Duodenal mucosa (tissue), 2 donors: ENCODE measurements around the gene ADD3.

Experiments used
- H3K27ac ChIP-seq: one replicate; pipeline ENCODE4 v1.7.0; 2013; ENCODE audit warnings: low read depth, low read length
- H3K27me3 ChIP-seq, 2 donors: one replicate each; pipeline ENCODE4 v1.7.0; 2013; ENCODE audit warnings: low read length in 2 of 2, control low read depth in 1 of 2; ENCODE audit not compliant: insufficient read depth in 2 of 2, control insufficient read depth in 1 of 2
- H3K36me3 ChIP-seq, 2 donors: one replicate each; pipeline ENCODE4 v1.7.0; 2013; ENCODE audit warnings: low read length in 2 of 2, control low read depth in 1 of 2; ENCODE audit not compliant: insufficient read depth in 2 of 2, control insufficient read depth in 1 of 2
- H3K4me1 ChIP-seq, 2 donors: one replicate each; pipeline ENCODE4 v1.7.0; 2013; ENCODE audit warnings: low read length in 2 of 2, control low read depth in 1 of 2; ENCODE audit not compliant: insufficient read depth in 2 of 2, control insufficient read depth in 1 of 2
- H3K4me3 ChIP-seq, 2 donors: one replicate each; pipeline ENCODE4 v1.7.0; 2013; ENCODE audit warnings: low read length in 2 of 2, low read depth in 1 of 2
- H3K9ac ChIP-seq, 2 donors: one replicate each; pipeline ENCODE4 v1.7.0; 2013; ENCODE audit warnings: low read length in 2 of 2, low read depth in 1 of 2
- H3K9me3 ChIP-seq, 2 donors: one replicate each; pipeline ENCODE4 v1.7.0; 2013; ENCODE audit warnings: low read length in 2 of 2, control low read depth in 1 of 2; ENCODE audit not compliant: control insufficient read depth in 1 of 2

The ADD3 gene

DNA sequence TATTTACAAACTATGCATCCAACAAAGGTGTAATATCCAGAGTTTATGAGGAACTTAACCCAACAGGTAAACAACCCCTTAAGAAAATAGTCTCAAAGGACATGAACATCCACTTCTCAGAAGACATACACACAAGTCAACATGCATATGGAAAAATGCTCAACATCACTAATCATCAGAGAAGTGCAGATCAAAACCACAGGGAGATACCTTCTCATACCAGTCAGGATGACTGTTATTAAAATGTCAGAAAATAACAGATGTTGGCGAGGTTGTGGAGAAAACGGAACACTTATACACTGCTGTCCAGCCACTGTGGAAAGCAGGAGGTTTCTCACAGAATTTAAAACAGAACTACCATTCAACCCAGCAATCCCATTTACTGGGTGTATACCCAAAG lies 84.0 kb downstream of the ADD3 start:
- Histone ChIP-seq H3K36me3 (no peaks in the 10 kb centered on the region), H3K9me3 (no peaks in the 10 kb centered on the region), H3K27me3 (no peaks in the 10 kb centered on the region), H3K9ac (no peak overlapping the region), H3K4me3 (no peak overlapping the region), H3K4me1 (no peaks in the 10 kb centered on the region), H3K27ac (no peak overlapping the region)

DNA sequence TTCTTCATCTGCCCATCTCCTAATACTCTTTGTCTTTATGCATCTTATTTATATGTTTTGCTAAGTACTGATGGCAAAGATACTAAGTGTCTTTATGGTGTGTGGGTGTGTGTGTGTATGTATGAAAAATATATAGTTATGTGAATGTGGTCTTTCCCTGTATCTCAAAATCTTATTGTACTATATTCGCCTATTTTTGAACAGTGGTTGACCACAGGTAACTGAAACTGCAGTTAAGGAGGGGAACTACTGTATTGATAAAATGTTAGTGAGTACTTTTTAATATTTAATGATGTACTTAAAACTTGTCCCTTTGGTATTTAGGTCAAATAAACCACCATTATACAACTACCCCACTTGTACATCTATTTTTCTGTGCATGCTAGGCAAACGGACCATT lies 85.9 kb downstream of the ADD3 start:
- no peak overlapping the region for H3K4me3 ChIP-seq
- no peaks in the 10 kb centered on the region for H3K4me1 ChIP-seq
- H3K9ac ChIP-seq = no peak overlapping the region
- H3K27ac ChIP-seq = no peak overlapping the region
- H3K27me3 ChIP-seq = no peaks in the 10 kb centered on the region
- no peaks in the 10 kb centered on the region for H3K36me3 ChIP-seq
- no peaks in the 10 kb centered on the region for H3K9me3 ChIP-seq

DNA sequence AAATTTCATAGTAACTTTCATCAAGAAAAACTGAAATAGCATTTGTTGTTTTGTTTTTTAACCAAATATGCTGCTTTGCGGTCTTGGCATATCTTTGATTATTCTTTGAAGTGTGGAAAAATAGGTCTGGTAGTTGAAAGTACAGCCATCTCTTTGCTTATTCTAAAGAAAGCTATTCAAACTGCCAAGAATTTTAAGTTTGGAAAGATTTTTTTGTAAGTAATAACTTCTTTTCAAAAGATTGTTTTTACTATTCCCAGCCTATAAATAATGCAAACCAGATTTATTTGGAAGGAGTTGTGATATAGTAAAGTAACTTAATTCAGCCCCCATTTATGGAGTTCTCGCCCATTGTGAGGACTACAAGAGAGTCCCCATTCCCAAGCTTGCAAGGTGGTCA lies 87.0 kb downstream of the ADD3 start:
- Histone ChIP-seq H3K27ac (no peak overlapping the region), H3K4me3 (no peak overlapping the region), H3K27me3 (no peaks in the 10 kb centered on the region), H3K36me3 (no peaks in the 10 kb centered on the region), H3K9me3 (no peaks in the 10 kb centered on the region), H3K9ac (no peak overlapping the region), H3K4me1 (no peaks in the 10 kb centered on the region)

DNA sequence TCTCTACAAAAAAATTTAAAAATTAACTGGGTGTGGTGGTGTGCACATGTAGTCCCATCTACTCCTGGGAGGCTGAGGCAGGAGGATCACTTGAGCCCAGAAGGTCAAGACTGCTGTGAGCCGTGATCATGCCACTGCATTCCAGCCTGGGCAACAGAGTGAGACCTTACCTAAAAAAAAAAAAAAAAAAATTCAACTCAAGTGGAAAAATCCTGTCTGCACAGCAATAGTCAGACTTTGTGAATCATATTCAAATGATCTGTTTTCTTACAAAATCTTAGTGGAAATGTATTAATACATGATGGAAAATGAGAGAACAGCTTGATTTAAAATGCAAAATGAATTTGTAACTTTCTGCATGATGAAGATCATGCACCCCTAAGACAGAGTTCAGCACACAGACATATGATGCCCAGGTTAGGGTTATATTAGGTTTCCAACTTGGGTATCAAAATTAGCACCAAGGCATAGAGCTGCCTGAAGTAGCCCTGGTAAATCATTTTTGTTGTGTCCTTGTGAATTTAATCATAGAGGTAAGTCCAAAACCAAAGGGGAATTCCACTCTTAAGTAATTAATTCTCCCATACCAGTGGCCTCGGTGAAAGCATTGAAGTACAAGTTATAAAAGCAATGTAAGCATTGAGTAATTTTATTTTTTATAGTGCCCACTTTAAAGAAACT lies 93.8 kb downstream of the ADD3 start:
- H3K27ac ChIP-seq = no peak overlapping the region
- no peak overlapping the region for H3K9ac ChIP-seq
- no peaks in the 10 kb centered on the region for H3K4me1 ChIP-seq
- H3K27me3 ChIP-seq = no peaks in the 10 kb centered on the region
- no peaks in the 10 kb centered on the region for H3K9me3 ChIP-seq
- H3K36me3 ChIP-seq = peaks cover 5 to 33% of the 10 kb centered on the region in 2 donors
- no peak overlapping the region for H3K4me3 ChIP-seq

DNA sequence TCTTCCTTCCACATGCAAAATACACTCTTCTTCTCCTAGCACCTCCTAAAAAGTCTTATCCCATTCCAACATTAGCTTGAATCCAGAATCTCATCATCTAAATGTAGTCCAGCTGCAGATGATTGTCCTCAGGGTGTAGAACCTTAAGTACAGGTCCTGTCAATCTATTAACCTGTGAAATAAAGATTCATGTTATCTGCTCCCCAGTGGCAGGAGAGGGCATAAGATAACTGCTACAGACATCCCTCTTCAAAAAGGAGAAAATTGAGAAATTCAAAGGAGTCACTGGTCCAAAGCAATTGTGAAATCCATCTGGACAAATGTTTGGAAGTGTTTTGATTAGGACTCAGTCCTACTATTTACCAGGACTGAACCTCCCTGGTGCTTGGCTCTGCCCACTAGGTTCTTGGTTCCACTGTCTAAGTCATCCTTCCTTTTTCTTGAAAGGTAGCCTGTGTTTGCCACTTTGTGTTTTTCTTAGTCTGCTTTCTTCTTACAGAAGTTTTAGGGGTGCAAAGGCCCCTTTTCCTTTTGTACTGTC lies 96.2 kb downstream of the ADD3 start:
- Histone ChIP-seq H3K9ac (no peak overlapping the region), H3K9me3 (no peaks in the 10 kb centered on the region), H3K4me1 (no peaks in the 10 kb centered on the region), H3K27ac (no peak overlapping the region), H3K27me3 (no peaks in the 10 kb centered on the region), H3K4me3 (no peak overlapping the region), H3K36me3 (peaks cover 5 to 40% of the 10 kb centered on the region in 2 donors)

DNA sequence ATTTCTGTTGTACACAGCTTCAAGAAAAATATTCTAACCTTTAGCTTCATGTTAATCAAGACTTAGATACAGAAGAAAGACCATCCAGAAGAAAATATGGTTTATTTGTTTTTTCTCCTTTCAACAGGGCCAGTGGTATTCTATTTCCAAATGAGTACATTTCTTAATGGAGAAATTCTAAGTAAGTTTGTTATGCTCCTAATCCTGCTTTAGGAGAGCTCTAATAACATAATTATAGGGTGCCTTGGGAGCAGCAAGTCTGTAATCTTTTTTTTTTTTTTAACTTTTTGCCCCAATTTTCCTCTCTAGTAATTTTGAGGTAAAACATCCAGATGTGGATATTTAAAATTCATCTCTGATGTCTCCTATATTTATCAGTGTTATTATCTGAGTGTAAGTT lies 98.1 kb downstream of the ADD3 start:
- Histone ChIP-seq H3K36me3 (peaks cover 1 to 42% of the 10 kb centered on the region in 2 donors), H3K27me3 (no peaks in the 10 kb centered on the region), H3K9me3 (no peaks in the 10 kb centered on the region), H3K4me1 (no peaks in the 10 kb centered on the region), H3K27ac (no peak overlapping the region), H3K4me3 (no peak overlapping the region), H3K9ac (no peak overlapping the region)

DNA sequence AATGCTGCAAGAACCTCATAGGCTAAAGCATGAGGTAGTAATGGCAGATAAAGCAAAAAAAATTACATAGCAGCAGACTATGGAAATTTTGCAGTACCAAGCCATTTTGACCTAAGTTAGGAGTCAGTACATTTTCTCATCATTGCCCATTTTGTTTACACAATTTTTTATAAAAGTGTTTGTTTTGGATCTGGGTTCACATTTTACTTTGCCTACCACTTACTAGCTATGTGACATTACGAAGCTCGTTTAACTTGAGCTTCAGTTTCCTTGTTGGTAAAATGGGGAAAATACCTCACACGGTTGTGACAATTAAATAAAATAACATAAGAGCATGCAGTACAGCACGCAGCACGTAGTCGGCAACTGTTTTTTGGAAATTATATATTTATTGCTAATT lies 99.6 kb downstream of the ADD3 start:
- no peak overlapping the region for H3K9ac ChIP-seq
- H3K4me3 ChIP-seq = no peak overlapping the region
- no peaks in the 10 kb centered on the region for H3K27me3 ChIP-seq
- H3K36me3 ChIP-seq = peaks cover 0 to 35% of the 10 kb centered on the region in 2 donors
- H3K4me1 ChIP-seq = no peaks in the 10 kb centered on the region
- H3K9me3 ChIP-seq = no peaks in the 10 kb centered on the region
- no peak overlapping the region for H3K27ac ChIP-seq

DNA sequence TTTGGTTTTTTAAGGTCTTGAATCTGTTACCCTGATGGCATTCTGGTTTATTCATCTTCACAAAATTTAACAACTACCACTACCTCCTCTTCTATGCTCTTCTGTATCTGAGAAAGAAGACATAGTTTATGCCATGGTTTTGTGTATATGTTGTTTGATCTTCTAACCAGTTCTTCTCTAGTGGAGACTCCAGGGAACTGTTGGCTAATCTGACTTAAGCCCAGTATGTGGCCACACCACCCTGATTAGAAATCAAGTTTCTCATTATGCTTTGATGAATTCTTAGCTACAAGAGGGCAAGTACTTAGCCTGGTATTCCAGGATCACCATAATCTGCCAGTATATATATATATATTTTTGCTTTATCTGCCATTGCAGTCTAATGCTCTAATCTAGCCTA lies 100.1 kb downstream of the ADD3 start:
- Histone ChIP-seq H3K27ac (no peak overlapping the region), H3K36me3 (peaks cover 0 to 37% of the 10 kb centered on the region in 2 donors)

DNA sequence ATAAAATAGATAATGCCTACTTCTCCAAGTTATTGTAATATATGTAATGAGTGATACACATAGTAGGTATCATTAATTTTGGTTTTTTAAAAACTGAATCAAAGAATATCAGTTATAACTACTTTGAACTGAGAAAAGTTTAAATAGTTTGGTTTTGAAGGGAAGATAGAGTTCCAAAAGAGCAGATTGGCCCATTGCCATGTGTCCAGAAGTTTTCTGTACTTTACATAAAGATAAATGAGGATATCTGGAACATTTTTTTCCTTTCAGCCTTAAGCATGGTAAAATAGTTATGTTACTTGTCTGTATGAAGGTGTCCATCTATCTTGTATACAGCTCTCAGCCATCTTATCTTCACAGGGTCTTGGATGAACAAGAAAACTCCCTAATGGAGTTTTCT lies 101.7 kb downstream of the ADD3 start:
- Histone ChIP-seq H3K4me3 (no peak overlapping the region), H3K9me3 (no peaks in the 10 kb centered on the region), H3K27ac (no peak overlapping the region), H3K36me3 (peaks cover 3 to 36% of the 10 kb centered on the region in 2 donors), H3K9ac (no peak overlapping the region), H3K27me3 (no peaks in the 10 kb centered on the region), H3K4me1 (no peaks in the 10 kb centered on the region)

More for the DNA sequence above, 100.1 kb downstream of the ADD3 start:
- H3K27me3 ChIP-seq = no peaks in the 10 kb centered on the region
- no peaks in the 10 kb centered on the region for H3K9me3 ChIP-seq
- H3K4me3 ChIP-seq = no peak overlapping the region
- no peaks in the 10 kb centered on the region for H3K4me1 ChIP-seq
- no peak overlapping the region for H3K9ac ChIP-seq

DNA sequence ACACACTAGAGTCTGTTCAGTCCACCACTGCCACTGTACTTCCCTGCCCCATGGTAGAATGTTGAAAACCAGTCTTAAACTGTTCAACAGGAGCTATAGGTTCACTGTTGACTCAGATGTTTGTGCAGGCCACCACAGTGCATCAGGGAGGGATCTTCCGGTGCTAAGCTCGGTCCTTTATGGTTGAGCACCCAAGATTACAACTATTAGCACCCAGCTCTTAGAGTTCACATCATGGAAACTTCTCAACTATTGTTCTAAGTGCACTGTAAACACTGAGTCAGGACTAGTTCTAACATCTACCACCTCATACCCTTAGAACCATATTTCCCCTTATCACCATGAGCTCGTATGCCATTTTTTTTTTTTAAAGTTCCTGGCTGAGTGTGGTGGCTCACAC lies 102.6 kb downstream of the ADD3 start:
- Histone ChIP-seq H3K4me1 (no peaks in the 10 kb centered on the region), H3K9ac (no peak overlapping the region), H3K27ac (no peak overlapping the region), H3K9me3 (no peaks in the 10 kb centered on the region), H3K27me3 (no peaks in the 10 kb centered on the region), H3K4me3 (no peak overlapping the region), H3K36me3 (peaks cover 5 to 41% of the 10 kb centered on the region in 2 donors)
